GM19463 (cell line): ENCODE data around the gene RANBP1.

Experiments used
- ATAC-seq: cut with Tn5 transposase; IDR thresholded peaks from one replicate; pipeline ENCODE4 v1.9.1; 2021; ENCODE audit warnings: mild to moderate bottlenecking, moderate library complexity; ENCODE audit not compliant: unreplicated experiment

RANBP1 gene

GRCh38 chr22:20106849-20107237 lies 9.1 kb upstream of the RANBP1 start:
- ATAC-seq = no peak

DNA sequence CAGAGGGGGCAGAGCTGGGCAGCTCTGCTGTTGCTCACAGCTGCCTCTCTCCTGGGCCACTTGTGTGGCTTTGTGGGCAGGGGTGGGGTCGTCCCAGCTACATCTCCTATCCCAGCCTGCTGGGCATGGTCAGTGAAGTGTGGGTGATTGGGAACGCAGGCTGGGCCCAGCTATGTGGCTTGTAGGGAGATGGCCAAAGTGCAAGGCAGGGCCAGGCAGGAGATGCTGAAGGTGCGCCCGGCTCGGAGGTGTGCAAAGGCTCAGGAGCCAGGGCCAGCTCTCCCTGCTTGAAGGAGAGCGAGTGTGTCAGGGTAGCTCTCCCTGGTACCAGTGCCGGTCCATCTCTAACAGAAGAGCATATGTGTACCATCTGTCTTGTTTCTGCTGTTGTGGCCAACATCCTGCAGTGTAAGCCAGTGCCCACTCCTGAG lies 8.4 kb upstream of the RANBP1 start:
- no peak for ATAC-seq

GRCh38 chr22:20107951-20108756 lies 7.8 kb upstream of the RANBP1 start:
- no peak for ATAC-seq

DNA sequence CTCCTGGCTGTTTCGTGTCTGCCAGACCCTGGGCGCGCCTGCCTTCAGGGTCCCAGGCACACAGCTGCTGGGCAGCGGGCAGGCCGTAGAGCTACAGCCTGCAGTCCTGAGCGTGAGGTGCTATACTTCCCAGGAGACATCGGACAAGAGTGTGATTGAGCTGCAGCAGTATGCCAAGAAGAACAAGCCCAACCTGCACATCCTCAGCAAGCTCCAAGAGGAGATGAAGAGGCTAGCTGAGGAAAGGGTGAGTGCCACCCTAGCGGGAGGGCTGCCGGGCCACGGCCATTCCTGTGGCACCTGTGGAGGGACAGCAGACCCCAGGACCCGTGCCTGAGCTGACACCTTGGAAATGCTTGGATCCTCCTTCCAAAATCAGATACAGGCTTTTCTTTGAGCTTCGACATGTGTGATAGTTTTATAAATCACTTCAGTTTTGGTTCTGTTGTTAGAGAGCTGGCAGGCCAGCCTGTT lies 7.1 kb upstream of the RANBP1 start:
- no peak for ATAC-seq

- ATAC-seq = no peak
These were observed 6.2 kb upstream of the RANBP1 start for GRCh38 chr22:20109411-20110358.

DNA sequence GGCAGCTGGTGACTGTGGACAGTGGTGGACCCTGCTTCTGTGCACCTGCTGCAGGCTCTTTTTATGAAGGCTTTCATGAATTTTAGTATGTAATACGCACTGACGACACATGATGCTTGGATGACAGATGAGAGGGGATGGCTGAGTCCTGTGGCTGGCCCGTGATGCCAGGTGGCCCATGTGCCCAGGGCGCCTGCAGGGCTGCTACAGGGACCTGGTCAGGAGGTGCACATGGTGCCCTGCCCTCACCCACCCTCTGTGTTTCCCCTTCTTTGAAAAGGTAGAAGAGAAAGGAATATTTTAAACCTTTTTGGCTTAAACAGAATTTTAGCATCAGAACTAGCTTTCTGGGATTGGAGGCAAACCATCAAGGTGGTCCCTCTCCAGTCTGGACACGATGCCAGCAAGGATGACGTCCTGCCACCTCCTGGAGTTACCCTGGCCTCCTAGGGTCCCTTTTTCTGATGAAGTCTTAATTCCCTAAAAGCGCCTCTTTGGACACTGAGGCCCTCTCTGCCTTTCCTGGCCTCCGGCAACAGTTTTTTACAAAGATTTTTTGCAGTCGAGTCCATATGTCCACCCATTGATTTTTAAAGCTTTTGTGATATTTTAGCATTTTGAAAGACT lies 5.4 kb upstream of the RANBP1 start:
- no peak for ATAC-seq

DNA sequence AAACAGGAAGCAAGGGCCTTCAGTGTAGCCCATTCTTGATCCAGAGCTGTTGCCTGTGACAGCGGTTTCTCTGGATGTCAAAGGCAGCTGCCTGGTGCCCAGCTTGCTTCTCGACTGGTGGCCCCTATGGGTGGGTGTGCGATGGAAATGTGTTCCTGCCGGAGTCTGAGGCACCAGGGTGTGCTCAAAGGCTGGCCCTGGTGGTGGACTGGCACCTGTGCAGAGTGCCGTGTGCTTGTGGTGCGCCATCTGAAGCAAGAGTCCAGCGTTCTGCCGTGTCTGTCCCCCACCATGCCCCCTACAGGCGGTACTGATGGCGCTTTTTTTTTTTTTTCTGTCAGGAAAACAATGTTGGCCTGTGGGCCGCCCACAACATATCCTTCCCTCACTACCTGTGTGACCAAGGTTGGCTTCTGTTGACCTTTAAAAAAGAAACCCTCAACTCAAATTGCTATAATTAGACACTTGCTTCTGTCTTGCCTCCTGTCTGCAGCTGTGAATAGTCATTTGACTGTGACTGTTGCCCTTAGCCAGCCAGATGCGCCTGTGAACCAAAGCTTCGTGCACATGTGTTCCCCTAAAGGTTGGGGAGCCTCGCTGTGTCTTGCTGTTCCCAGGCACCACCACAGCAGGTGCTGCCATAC lies 4.7 kb upstream of the RANBP1 start:
- no peak for ATAC-seq

DNA sequence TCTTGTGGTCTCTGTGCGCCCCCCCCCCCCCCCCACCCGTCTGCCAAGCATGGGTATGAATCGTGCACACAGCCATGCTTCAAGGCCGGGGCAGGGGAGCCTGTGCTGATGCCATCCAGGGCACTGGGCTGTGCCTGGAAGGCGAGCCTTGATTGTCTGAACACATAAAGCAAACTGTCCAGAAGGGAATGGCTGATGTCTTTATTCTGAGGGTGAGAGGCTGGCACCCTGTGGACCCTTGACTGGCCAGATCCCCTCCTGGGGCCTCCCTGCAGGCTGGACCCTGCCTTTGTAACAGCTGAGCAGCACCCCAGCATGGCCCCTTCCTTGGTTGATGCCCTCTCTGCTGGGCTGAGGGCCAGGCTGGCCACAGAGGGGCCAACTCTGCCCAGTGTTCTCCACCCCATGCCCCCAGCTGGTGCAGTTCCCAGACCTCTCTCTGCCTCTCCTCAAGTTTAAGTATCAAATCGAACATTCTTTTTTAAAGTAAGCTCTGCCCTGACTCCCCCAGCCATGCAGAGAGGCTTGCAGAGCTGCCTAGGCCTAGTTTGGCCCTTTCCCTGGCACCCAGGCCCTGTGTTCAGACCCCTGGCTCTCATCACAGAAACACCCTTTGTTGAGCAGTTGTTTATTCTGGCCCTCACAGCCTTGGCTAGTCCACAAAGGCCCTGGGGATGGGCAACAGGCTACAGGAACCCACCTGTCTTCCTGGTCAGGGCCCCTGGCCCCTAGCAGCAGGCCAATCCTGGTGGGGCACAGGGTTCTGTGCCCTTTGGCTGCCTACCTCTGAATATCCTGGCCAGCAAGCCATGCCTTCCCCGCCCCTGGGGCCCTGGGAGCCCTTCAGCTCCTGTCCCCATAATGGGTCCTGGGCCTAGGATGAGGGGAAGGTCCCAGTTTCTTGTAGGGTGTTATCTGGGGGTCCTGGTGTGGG lies 3.9 kb upstream of the RANBP1 start:
- no peak for ATAC-seq

- no peak for ATAC-seq
These were observed 3.0 kb upstream of the RANBP1 start for GRCh38 chr22:20112623-20113511.

GRCh38 chr22:20113551-20114310 lies 2.2 kb upstream of the RANBP1 start:
- no peak for ATAC-seq

DNA sequence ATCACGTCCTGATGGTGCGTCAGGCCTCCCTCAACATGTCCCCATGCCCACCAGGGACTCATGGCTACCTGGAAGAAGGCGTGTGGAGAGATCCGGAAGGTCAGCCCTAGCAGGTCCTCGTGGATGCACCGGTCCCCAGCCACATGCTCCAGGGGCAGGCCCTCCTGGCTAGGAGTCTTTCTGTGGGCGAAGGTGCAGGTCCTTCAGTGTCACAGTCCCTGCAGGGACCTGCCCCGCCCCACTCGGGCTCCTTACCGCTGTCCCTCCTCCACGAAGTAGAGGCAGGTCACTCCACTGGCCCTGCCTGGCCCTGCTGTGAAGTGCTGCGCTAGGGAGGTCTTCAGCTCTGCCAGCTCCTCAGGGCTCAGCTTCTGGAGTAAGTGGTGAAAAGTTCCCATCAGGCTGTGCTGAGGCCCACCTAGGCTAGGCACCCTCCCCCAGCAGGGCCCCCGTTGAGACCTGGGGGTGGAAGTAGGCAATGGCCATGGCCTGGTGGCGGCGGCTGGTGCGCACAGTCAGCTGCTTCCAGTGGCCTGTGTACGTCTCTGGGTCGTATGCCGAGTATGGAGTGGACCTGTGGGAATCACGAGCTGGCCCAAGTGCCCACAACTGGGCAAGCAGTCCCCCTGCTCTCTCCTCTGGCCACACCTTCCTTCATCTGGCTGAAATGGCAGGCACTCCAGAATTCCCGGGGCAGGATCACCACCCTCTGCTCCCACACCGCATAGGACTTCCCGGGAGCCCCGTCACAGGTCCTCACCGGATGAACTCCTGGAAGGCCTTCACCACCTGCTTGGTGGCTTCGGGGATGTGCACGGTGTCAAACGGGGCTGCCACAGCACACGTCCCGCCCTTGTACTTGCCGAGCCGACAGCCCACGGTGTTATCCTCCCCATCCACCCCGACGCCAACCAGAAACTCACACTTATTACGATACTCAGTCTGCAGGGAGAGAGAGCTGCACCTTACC lies 1.1 kb upstream of the RANBP1 start:
- ATAC-seq = no peak

- ATAC-seq = no peak
These were observed 559 bp downstream of the RANBP1 start for GRCh38 chr22:20116376-20116950.

GRCh38 chr22:20116951-20117632 lies 1.2 kb downstream of the RANBP1 start, which contains the start of gene TRMT2A:
Gene TRMT2A (minus strand): TSS chr22:20117226. CDS start chr22:20116906, 320 bp downstream.
- ATAC-seq = peak; percentile 90

- peak; percentile 2 for ATAC-seq
These were observed 1.9 kb downstream of the RANBP1 start for GRCh38 chr22:20117633-20118299.
